HG02852 (cell line): ENCODE measurements around the gene CYP2U1.
A peak's percentile ranks its signal among the peaks of the same experiment; 100 is the strongest.
"Not testable (repeated sequence)": the region's sequence is repeated elsewhere in the genome, so short reads cannot be mapped to it uniquely, and the experiment has no call there.

Experiments
- ATAC-seq: cut with Tn5 transposase; IDR thresholded peaks from one replicate; pipeline ENCODE4 v1.9.1; 2021; ENCODE audit warnings: mild to moderate bottlenecking, moderate library complexity; ENCODE audit not compliant: unreplicated experiment

CYP2U1 gene

DNA sequence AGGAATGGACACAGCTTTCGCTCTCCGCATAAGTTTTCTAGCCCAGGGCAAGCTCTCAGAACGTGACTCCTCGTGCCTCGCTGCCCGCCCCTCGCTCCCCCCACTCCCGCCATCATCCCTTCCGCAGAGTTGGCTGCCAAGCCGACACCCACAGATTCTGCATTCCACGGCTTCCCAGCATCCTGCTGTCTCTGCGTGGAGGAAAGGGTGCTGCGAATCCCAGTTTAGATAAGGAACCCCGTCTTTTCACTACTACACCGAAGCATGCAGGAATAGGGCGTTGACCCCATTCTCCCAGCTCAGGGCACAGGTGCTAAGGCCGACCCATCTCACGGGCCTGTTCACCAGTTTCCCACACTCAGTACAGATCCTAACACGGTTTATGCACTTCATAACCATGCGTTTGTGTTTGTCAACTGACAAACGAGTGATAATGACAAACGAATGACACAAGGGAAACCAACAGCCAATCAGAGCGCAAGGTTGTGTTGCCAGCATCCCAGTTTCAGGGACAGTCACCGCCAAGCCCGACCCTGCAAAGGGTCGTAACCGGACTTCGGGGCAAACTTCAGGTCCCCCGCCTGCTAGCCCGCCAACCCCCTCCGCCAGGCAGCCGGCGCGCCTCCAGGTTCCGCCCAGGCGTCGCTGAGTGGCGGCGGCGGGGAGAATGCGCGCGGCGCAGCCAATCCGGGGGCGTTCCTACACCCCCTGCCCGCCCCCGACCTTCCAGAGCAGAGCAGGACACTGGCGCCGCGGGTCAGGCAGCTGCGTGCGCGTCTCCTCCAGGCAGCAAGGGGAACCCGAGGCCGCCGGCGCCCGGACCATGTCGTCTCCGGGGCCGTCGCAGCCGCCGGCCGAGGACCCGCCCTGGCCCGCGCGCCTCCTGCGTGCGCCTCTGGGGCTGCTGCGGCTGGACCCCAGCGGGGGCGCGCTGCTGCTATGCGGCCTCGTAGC is at the start of gene CYP2U1:
TSS of gene CYP2U1 (plus strand) at position 729 of the 954 bp plus-strand sequence. CDS start at position 824, 95 bp downstream.
- peak; percentile 93 for ATAC-seq

DNA sequence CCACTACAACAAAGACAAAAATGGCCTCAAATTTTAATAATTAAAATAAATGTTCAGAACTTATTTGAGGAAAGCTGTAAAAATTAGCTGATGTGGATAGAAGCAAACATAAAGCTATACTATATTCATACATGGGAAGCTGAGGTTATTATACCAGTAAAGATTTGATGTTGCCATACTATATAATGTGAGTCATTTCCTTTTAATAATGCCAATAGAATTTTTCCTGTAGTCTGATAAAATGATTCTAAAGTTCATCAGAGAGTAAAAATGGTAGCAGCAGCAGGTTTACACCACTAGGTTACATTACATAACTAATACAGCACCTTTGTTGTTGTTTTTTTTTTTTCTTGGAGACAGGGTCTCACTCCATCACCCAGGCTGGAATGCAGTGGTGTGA is 45.5 kb upstream of the CYP2U1 start:
- ATAC-seq: no peak

DNA sequence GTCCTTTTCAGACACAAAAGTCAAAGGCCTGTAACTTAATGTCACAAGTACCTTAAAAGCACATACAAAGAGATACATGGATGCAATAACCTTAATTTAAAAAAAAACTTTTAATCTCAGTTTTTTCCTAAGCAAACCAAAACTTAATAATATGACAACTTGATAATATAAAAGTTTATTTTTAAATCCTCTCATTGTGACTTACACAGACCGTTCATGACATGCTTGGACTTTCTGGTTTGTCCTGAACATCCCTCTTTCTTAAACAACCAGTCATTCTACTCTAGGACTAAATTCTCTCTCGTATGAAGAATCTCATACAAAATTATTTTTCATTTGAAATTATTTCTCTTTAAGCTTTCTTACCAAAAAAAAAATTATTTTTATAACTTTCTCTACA is 43.1 kb upstream of the CYP2U1 start:
- no peak for ATAC-seq

DNA sequence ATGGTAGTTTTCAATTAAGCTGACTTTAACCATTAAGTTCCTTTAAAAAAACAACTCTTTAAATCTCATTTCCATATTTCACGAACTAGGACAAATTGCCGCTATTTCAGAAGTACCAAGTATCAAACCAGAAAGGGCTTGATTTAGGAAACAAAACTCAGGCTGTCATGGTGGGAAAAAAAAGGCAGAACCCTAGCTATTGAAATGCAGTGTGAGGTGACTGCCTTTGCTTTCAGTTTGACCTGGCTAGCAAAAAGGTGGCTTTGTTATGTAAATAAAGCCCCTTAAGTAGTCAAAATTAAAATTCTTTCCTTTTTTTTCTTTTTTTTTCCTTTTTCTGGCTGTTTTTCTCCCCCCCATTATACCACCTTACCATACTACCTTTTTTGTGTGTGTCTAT is 40.6 kb upstream of the CYP2U1 start:
- ATAC-seq: no peak

DNA sequence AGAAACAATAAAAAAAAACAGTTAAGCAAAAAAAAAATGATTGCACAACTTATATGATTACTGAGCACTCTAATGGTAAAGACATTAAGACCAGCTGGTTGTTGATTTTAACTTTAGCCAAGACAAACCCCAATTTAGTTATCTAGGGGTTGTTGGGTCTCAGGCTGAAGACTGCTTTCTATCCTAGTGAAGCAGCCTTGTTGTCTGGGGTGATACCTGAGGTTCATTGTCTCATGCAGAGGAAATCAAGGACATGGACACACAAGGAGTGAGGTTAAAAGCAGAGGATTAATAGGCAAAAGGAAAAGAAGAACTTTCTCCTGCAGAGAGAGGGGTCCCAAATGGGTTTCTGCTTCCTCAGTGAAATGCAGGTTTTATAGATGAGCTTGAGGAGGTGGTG is 40.0 kb upstream of the CYP2U1 start:
- no peak for ATAC-seq

DNA sequence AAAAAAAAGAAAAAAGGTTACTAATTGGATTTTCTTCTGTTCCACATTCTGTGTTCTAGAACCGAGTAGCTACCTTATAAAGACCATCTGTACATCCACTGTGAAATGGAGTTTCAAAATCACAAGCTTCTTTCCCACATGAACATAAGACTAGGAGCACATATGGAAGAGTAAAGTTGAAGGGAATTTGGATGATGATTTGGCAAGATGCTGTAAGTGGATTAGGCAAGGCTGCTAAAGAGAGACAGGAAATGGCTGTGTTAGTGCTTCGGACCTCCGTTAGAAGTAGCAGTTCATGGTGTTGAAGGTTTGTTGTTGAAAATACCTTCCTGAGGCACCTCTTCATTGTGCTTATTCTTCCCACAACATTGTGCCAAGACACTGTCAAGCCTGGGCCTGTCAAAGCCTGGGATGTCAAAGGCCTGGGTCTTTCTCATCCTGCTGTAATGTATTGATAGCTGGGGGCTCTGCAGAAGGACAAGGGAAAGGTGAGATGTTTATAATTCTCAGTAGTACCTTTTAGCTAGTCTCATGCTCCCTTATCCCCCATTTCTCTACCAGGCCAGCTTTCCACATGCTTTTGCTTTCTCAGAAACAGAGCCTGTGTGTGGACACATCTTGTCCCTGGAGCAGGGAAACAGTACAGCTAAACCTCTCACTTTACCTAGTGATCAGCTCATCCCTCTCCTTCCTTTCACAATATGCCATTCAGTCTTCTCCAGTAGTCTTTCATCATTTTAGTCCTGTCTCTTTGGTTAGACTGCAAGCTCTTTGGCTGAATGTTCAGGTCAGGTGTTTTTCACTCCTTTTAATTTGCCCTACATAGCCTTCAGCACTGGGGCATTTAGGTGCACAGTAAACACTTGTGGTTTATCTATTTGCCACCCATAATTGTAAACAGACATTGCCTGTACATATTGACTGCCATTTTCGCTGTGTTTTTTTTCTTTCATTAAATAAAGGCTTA is 37.9 kb upstream of the CYP2U1 start:
- no peak for ATAC-seq

DNA sequence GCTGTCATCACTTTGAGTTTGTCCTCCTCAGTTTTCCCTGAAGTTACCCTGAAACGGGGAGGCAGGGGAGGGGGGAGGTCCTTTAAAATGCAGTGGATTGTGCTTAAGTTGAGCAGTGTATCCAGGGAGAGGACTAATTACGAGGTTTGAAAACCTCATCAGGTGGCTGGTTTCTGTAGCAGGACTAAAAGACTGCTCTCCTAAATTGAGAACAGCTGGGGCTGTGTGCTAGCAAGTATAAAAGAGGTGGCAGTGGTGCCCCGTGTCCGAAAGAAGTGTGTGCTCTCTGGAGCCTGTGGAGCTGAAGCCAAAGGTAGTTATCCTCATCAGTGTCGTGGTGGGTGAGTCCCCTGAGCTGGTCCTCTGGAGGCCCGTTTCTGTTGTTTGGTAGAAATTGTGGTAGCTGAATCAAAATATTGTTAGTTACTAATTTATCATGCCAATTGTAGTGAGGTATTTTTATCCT is 37.2 kb upstream of the CYP2U1 start:
- ATAC-seq: no peak

DNA sequence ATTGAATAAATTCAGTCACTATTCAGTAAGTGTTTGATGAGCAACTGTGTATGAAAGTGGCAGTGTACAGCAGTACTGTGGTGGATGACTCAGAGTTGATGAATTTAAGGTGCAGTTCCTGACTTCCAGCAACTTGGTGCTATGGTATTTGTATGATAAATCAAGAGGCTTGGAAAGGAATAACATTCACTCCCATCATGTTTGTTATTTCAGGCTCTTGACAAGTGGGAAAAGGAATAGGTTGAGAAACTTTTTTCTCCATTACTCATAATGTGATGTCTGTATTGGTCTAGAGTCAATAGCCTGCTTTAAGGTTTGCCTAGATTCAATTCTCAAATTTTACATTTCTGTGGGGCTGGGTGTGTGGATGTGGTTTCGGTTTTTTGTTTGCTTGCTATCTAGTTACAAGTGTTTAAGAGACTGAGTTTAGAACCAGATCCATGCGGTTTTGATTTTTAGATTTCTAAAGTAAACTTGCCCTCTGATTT is 35.1 kb upstream of the CYP2U1 start:
- no peak for ATAC-seq

DNA sequence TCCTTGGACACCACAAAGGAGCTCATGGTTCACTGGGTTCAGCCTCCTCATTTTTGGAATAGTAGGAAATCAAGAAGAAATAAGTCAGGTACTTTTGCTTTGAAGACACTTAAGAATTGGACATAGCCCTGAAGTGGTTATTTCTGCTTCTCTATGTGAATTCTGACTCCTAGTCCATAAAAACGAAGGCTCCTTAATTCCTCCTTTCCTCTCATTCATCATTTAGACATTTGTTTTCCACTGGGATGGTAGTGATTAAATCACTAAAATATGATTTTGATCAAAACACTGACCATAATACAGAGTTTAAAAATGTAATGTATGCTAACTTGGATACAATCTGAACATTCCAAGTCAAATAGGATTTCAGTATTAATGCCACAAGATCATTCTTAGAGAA is 34.7 kb upstream of the CYP2U1 start:
- ATAC-seq: no peak

DNA sequence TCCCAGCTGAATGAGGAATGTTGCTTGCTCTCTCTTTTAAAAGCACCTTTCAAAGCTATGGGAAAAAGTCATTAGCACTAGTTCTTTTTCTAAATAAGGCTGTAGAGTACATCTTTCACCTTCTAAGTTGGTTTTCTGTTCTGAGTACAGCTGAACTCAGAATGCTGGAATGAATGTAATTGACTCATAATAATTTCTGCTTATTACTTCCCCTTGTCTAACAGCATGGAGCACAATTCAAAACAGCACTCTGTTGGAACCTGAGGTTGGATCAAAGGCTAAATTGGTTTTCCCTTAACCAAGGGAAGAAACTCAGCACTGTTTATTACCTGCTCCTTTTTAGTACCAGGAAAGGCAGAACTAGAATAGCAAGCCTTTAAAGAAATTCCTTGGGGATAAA is 33.5 kb upstream of the CYP2U1 start:
- no peak for ATAC-seq

DNA sequence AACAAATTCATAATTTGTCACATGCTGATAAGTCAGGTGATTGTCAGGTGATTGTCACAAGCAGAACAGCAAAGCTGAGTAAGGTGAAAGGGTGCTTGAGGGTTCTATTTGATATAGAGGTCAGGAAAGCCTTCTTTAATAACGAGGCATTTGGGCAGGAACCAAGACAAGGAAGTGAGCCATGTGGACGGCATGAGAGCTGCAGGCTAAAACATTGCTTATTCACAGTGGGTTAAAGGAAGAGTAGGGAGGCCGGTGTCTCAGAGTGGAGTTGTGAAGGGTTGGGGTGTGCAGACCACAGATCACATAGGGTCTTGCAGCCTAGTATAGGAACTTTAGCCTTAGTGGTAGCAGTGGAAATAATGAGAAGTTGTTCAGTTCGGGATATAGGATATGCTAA is 31.3 kb upstream of the CYP2U1 start:
- ATAC-seq: no peak

DNA sequence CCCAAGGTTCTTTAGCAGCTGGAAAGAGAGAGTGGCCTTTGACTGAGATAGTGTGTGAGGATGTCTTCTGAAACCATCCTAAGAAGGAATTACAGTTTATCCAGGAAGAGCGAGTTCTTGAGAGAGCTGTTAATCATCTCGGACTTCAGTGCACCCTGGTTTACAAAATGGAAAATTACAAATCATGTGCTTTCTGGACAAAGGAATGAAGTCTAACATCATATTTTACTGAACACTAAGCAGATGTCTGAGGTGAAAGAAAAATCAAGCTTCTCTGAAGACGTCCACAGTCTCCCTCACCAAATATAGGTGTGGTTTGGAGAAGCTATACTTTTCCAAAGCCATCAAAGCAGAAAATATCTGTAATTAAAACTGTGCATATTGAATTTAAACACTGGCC is 30.8 kb upstream of the CYP2U1 start:
- no peak for ATAC-seq

DNA sequence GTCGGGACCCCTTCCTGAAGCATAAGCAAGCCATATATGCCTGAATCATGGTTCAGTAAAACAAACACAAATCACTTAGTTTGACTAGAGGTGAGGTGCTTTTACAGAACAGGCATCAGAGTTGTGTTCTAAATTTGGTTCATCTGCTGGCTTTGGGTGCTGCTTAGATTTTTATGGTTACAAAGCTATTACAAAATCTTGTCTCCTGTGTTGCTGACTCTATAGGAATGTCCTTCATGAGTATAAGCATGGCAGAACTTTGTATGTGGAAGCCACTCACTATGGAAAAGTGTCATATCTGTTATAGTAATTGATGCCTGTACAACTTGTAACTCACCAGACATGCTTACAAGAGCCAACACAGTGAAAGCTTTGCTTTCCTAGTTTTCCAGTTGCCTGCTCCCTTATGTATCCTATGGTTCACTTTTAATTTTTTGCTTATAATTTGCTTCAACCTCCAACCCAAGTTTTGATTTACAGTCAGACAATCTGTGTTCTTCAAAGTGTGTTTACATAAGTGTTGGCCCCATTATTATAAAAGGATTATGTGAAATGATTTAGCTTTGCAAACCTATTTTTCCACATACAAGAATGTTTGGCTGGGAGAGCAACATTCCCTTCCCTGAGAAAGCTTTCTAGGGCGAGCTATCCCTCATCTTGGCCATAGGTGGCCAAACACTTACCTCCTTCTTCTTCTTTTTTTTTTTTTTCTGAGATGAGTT is 30.0 kb upstream of the CYP2U1 start:
- no peak for ATAC-seq

DNA sequence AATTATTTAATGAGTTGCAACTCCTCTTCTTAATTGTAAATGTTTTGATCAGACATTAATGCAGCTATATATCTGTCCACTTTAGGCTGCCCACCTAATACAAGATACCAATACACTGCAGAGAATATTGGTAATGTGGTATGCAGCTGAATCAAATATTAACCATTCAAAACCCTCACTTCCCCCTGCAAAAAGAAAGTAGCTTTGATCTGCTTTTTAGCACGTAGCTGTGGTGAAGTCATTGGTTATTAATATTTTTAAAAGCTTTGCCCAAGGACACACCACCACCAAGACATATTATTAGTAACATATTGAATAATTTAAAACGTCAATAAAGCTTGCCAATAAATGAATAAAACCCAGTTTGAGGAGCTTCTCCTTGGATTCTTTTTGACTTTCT is 28.6 kb upstream of the CYP2U1 start:
- no peak for ATAC-seq

DNA sequence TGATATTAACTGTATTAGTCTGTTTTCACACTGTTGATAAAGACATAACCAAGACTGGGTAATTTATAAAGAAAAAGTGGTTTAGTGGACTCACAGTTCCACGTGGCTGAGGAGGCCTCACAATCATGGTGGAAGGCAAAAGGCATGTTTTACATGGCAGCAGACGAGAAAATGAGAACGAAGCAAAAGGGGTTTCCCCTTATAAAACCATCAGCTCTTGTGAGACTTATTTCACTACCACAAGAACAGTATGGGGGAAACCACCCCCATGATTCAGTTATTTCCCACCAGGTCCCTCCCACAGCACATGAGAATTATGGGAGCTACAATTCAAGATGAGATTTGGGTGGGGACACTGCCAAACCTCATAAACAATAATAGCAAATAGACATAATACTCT is 26.3 kb upstream of the CYP2U1 start:
- not testable (repeated sequence) for ATAC-seq

DNA sequence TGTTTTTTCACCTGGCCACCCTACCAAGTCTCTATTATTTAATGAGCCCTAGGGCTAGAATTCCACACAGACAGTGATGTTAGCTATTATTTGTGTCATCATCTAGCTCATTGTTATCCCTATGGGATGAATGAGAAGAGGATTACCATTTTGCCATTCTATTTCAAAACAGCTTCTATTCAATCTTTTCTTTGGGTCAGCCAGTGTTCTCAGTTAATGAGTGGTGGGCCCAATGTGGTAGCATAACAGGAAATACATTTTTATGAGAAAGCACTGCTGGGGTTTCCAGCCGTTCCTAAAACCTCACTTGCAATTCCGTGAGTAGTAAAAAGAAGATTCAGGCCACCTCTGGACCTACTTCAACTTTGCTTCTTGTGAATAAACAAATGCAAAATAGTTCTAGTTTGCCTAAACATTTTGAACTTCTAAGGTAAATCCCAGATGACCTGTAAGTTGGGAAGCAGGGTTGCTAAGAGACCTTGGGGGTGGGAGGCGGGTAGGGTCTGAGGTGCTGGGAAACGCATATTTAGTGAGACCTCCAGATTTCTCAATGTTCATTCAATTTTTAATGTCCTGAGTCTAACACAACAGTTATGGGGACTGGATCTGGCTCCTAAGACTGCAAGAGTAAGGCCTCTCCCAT is 24.8 kb upstream of the CYP2U1 start:
- ATAC-seq: no peak

DNA sequence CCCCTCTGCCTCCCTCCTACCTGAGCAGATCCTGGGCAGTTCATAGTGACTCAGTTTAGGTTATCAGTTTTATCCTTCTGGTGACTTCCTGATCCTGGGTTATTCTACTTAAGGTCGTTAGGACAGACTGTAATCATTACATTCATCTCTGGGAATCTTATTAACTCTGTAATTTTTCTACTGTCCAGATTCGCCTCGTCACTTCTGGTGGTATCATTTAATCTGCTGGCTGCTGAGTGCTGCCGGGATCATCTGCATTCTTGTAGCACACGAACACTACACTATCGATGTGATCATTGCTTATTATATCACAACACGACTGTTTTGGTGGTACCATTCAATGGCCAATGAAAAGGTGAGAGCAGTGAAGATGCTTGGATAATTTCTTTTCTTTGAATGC is 23.0 kb upstream of the CYP2U1 start:
- no peak for ATAC-seq

DNA sequence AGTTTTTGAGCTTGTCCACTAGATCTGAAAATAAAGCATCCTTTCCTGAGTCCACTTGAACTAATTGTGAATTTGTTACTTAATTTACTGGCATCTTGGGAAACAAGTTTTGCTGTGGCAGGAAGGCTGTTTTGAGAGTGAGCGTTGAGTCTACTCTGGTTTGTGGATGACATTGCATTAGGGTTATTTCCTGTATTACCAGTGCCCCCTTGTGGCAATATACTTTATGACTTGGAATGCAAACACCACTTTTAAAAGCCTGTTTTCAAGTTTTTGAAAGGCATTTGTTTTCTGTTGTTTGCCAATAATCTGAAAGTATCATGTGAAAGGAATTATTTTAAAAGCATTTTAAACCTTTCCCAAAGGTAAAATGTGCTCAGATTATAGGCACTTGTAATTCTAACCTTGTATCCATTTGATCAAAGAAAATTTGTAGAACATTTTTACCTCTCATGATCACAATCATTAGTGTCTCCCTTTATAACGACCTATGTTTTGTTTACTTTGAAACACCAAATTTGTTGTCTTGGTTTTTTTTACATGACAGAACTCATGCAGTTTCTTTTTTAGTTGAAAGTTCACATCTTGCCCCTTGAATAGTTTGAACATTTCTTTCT is 18.0 kb upstream of the CYP2U1 start:
- ATAC-seq: peak; percentile 96

DNA sequence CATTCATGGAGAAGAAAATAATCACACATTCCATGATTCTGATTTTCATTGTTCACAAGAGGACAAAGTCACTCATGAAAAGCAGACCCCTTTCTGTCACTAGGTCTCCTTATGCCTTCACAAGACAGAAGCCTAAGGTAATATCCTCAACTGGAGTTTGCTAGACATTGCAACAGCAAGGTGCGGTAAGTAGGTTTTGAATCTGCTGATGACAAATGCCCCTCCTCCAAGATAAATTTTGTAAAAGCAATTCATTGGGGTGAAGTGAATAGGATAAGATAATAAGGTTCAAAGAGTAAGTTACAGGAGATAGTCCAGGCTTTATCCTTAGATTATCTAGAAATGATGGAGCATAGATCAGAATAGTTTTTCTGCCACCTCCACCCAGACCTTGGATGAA is 16.1 kb upstream of the CYP2U1 start:
- ATAC-seq: no peak

DNA sequence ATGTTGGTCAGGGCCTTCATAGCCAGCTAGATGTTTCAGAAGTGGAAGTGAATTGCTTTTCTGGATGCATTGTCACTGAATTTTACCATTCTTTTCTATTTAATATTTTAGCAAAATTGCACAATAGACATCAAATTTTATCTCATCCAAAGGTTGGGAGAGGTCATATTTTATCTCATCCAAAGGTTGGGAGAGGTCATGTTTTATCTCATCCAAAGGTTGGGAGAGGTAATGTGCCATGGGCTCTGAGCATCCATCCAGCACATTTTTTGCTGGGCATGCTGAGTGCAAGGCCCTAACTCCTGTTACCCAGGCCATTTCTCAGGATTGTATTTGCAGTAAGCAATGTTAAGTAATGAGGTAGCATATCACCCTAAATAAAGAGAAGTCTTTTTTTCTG is 14.7 kb upstream of the CYP2U1 start:
- ATAC-seq: no peak
